ENCODE results near the gene THRAP3. TPM values are rescaled to one million over a fixed set of nuclear protein-coding genes. Genes with fewer than 3 reads are reported as not detected.

The THRAP3 gene
- total and polyA plus RNA-seq, 9 of the 15 experiments (the other 6 are each of a cell fraction or from before 2014, with no cell fraction given), result 66.2 to 135 (median 113) TPM

- no peak for TF ChIP-seq CHD7 (IDR thresholded peaks at IDR 0.05; ENCODE audit: low read depth, low read length)
- 0 out of 2 replicates have a peak, but pooled peaks have one; percentile 9 for TF ChIP-seq MEF2A (IDR thresholded peaks at IDR 0.05; ENCODE audit: control insufficient read depth, low read depth, low read length)
- TF ChIP-seq ZNF184 (CRISPR knock-in tag; IDR thresholded peaks at IDR 0.05), result no peak
- 0 out of 2 replicates have a peak, but pooled peaks have one; percentile 39 for TF ChIP-seq HMGXB4 (CRISPR knock-in tag; IDR thresholded peaks at IDR 0.05)
- no peak for TF ChIP-seq MEIS2 (IDR thresholded peaks at IDR 0.05; ENCODE audit: partially characterized antibody)
- TF ChIP-seq THAP7 (CRISPR knock-in tag; IDR thresholded peaks at IDR 0.05), result peak; percentile 76; the same call in 1 of the 2 replicates
- TF ChIP-seq MYBL2 (IDR thresholded peaks at IDR 0.05; ENCODE audit: low read depth), result no peak
- TF ChIP-seq MYBL2 (CRISPR knock-in tag; IDR thresholded peaks at IDR 0.05; ENCODE audit: borderline replicate concordance), result no peak
- peak; percentile 39; the same call in 1 of the 2 replicates for TF ChIP-seq DPF2 (IDR thresholded peaks at IDR 0.05)
- TF ChIP-seq ZNF174 (CRISPR knock-in tag; IDR thresholded peaks at IDR 0.05), result no peak
- peak; percentile 82 for TF ChIP-seq TCF3 (CRISPR knock-in tag; IDR thresholded peaks at IDR 0.05)
- TF ChIP-seq ZFPM2 (CRISPR knock-in tag; IDR thresholded peaks at IDR 0.05), result 0 out of 2 replicates have a peak, but pooled peaks have one; percentile 67
- TF ChIP-seq CBFA2T2 (conservative IDR thresholded peaks at IDR 0.05), result no peak
- TF ChIP-seq ARID2 (IDR thresholded peaks at IDR 0.05), result no peak
These were observed 467 bp downstream of the THRAP3 start (continued) for GRCh38 chr1:36224537-36225282.

Data from K562 (cell line).